CD4-positive, alpha-beta memory T cell (primary cell): ENCODE measurements around the gene USP17L10. TPM values are rescaled to one million over a fixed set of nuclear protein-coding genes. Genes with fewer than 3 reads are reported as not detected.
"Not testable (repeated sequence)": the region's sequence is repeated elsewhere in the genome, so short reads cannot be mapped to it uniquely, and the experiment has no call there.

ENCODE experiments used
- CTCF ChIA-PET: fragments of 350-600 bp; sonication (Branson Sonifier 250); formaldehyde crosslinking; loops from one replicate; lab custom pipeline; 2021; ENCODE audit warnings: inconsistent platforms; ENCODE audit not compliant: partially characterized antibody; lab: Charles Lee
- POLR2A ChIA-PET: fragments of 350-600 bp; sonication (Branson Sonifier 250); formaldehyde crosslinking; loops from one replicate; lab custom pipeline; 2021; ENCODE audit not compliant: partially characterized antibody; lab: Charles Lee
- DNase-seq, 5 donors: peaks; one replicate each; pipeline versions ENCODE4 v3.0.0 to v3.0.0-alpha.2; 2020 to 2022; ENCODE audit warnings: mixed read lengths in 1 of 5
- H3K27ac ChIP-seq: one replicate; pipeline ENCODE4 v1.7.0; 2013; ENCODE audit warnings: low read depth, low read length
- H3K27me3 ChIP-seq: 2 replicates; pipeline ENCODE4 v1.7.0; 2013; ENCODE audit warnings: mild to moderate bottlenecking, low read length, moderate library complexity; ENCODE audit not compliant: insufficient read depth
- H3K36me3 ChIP-seq: 2 replicates; pipeline ENCODE4 v1.7.0; 2013; ENCODE audit warnings: mild to moderate bottlenecking, low read length, moderate library complexity; ENCODE audit not compliant: insufficient read depth
- H3K4me1 ChIP-seq: 2 replicates; pipeline ENCODE4 v1.7.0; 2013; ENCODE audit warnings: mild to moderate bottlenecking, low read length, moderate library complexity; ENCODE audit not compliant: insufficient read depth
- H3K4me3 ChIP-seq, 2 donors: one replicate each; pipeline ENCODE4 v1.7.0; 2013; ENCODE audit warnings: low read length in 2 of 2, mild to moderate bottlenecking in 1 of 2
- H3K9me3 ChIP-seq, 2 donors: one replicate each; pipeline ENCODE4 v1.7.0; 2013; ENCODE audit warnings: low read length in 2 of 2, control low read depth in 1 of 2; ENCODE audit not compliant: control insufficient read depth in 1 of 2
- H3K27ac Mint-ChIP-seq, 7 donors: one replicate each; pipeline ENCODE4 v1.8.0; 2020 to 2021; ENCODE audit warnings: mixed read lengths in 7 of 7, mild to moderate bottlenecking in 6 of 7, inconsistent platforms in 3 of 7, moderate library complexity in 3 of 7
- H3K27me3 Mint-ChIP-seq, 2 donors: one replicate each; pipeline ENCODE4 v1.8.0; 2020 to 2021; ENCODE audit warnings: mixed read lengths in 2 of 2
- H3K36me3 Mint-ChIP-seq, 2 donors: one replicate each; pipeline ENCODE4 v1.8.0; 2020 to 2021; ENCODE audit warnings: mixed read lengths in 2 of 2, inconsistent platforms in 1 of 2, mild to moderate bottlenecking in 1 of 2
- H3K4me1 Mint-ChIP-seq, 4 donors: one replicate each; pipeline ENCODE4 v1.8.0; 2020 to 2021; ENCODE audit warnings: mixed read lengths in 4 of 4, mild to moderate bottlenecking in 1 of 4
- H3K4me3 Mint-ChIP-seq, 8 donors: one replicate each; pipeline ENCODE4 v1.8.0; 2020 to 2021; ENCODE audit warnings: mixed read lengths in 8 of 8, mild to moderate bottlenecking in 7 of 8, moderate library complexity in 6 of 8, inconsistent platforms in 3 of 8
- H3K9me3 Mint-ChIP-seq, 8 donors: one replicate each; pipeline ENCODE4 v1.8.0; 2020 to 2021; ENCODE audit warnings: mixed read lengths in 8 of 8, mild to moderate bottlenecking in 5 of 8, inconsistent platforms in 3 of 8, moderate library complexity in 1 of 8
- intact Hi-C: fragments of 100-400 bp; cut with micrococcal nuclease; formaldehyde crosslinking; loops from one replicate; pipeline ENCODE4 v1.15.1; 2023
- polyA plus RNA-seq, 2 donors: library from polyadenylated mRNA; unstranded; fragments of 300-500 nt; fragmentation: Illumina TruSeq; gene quantifications; one replicate each; pipeline ENCODE4 v1.2.3, GENCODE V29; 2021
- total RNA-seq, 2 experiments: library from RNA; stranded (reverse); gene quantifications; one replicate each; pipeline ENCODE4 v1.2.3, GENCODE V29; 2021

The USP17L10 gene
- total and polyA plus RNA-seq, 4 experiments from 2014 or later, result not detected

DNA sequence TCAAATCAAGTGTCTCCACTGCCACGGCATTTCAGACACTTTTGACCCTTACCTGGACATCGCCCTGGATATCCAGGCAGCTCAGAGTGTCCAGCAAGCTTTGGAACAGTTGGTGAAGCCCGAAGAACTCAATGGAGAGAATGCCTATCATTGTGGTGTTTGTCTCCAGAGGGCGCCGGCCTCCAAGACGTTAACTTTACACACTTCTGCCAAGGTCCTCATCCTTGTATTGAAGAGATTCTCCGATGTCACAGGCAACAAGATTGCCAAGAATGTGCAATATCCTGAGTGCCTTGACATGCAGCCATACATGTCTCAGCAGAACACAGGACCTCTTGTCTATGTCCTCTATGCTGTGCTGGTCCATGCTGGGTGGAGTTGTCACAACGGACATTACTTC is 19.8 kb downstream of the USP17L10 start:
- POLR2A ChIA-PET, H3K4me1 Mint-ChIP-seq, H3K27me3 ChIP-seq, H3K4me1 ChIP-seq, H3K9me3 ChIP-seq, H3K27me3 Mint-ChIP-seq, H3K27ac ChIP-seq, CTCF ChIA-PET, H3K4me3 Mint-ChIP-seq, H3K36me3 ChIP-seq, intact Hi-C loops, H3K36me3 Mint-ChIP-seq, H3K27ac Mint-ChIP-seq, H3K4me3 ChIP-seq, H3K9me3 Mint-ChIP-seq: not testable (repeated sequence)
- DNase-seq, result peak in 1 of 5 donors; percentile 19

DNA sequence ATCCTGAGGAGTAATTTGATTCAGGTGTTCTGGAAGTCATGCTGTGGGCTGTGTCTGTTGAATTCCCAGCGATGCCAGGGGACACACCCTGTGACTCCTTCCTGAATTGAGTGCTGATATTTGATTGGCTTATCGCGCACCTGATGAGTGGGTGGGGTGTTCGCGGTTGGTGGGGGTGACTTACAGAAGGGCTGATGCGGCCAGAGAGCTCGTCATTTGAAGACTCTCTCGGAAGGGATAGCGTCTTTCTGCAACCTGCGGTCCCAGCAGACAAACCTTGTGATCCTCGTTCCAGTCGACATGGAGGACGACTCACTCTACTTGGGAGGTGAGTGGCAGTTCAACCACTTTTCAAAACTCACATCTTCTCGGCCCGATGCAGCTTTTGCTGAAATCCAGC is 23.6 kb downstream of the USP17L10 start, which contains the start of gene USP17L15:
TSS of gene USP17L15 (plus strand) at position 301 of the 400 bp plus-strand sequence. CDS start at position 301, 0 bp downstream.
- H3K4me3 Mint-ChIP-seq, H3K36me3 ChIP-seq, H3K9me3 ChIP-seq, intact Hi-C loops, H3K27ac Mint-ChIP-seq, H3K9me3 Mint-ChIP-seq, H3K4me1 Mint-ChIP-seq, H3K27me3 ChIP-seq, POLR2A ChIA-PET, DNase-seq, H3K27me3 Mint-ChIP-seq, H3K27ac ChIP-seq, CTCF ChIA-PET, H3K4me1 ChIP-seq, H3K36me3 Mint-ChIP-seq, H3K4me3 ChIP-seq: not testable (repeated sequence)

DNA sequence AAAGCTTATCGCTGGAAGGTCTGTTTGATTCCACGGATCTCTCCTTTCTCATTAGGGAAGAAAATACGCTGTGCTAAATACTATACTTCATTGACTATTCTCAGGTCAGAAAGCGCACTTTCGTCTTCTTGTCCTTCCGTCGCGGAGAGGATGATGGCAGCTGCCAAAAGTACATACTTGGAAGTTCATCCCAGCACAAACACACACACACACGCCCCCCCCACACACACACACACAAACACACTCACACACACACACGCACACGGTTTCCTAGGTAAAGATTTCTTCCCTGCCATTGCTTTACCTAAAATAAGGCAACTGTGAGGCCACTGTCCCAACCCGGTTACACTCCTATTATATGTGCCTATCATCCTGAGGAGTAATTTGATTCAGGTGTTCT is 28.0 kb downstream of the USP17L10 start:
- H3K4me3 Mint-ChIP-seq, H3K4me3 ChIP-seq, intact Hi-C loops, H3K36me3 Mint-ChIP-seq, H3K27ac Mint-ChIP-seq, H3K9me3 ChIP-seq, H3K36me3 ChIP-seq, H3K4me1 Mint-ChIP-seq, POLR2A ChIA-PET, H3K9me3 Mint-ChIP-seq, H3K27me3 Mint-ChIP-seq, H3K27ac ChIP-seq, H3K27me3 ChIP-seq, CTCF ChIA-PET, H3K4me1 ChIP-seq: not testable (repeated sequence)
- peak in 1 of 5 donors; percentile 31 for DNase-seq

DNA sequence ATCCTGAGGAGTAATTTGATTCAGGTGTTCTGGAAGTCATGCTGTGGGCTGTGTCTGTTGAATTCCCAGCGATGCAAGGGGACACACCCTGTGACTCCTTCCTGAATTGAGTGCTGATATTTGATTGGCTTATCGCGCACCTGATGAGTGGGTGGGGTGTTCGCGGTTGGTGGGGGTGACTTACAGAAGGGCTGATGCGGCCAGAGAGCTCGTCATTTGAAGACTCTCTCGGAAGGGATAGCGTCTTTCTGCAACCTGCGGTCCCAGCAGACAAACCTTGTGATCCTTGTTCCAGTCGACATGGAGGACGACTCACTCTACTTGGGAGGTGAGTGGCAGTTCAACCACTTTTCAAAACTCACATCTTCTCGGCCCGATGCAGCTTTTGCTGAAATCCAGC is 33.1 kb downstream of the USP17L10 start, which contains the start of gene USP17L17:
TSS of gene USP17L17 (plus strand) at position 301 of the 400 bp plus-strand sequence. CDS start at position 301, 0 bp downstream.
- H3K27ac ChIP-seq, H3K27me3 ChIP-seq, H3K36me3 Mint-ChIP-seq, H3K9me3 Mint-ChIP-seq, H3K4me1 Mint-ChIP-seq, H3K27me3 Mint-ChIP-seq, H3K9me3 ChIP-seq, POLR2A ChIA-PET, H3K4me3 Mint-ChIP-seq, H3K27ac Mint-ChIP-seq, H3K4me3 ChIP-seq, H3K4me1 ChIP-seq, DNase-seq, H3K36me3 ChIP-seq, intact Hi-C loops, CTCF ChIA-PET: not testable (repeated sequence)

DNA sequence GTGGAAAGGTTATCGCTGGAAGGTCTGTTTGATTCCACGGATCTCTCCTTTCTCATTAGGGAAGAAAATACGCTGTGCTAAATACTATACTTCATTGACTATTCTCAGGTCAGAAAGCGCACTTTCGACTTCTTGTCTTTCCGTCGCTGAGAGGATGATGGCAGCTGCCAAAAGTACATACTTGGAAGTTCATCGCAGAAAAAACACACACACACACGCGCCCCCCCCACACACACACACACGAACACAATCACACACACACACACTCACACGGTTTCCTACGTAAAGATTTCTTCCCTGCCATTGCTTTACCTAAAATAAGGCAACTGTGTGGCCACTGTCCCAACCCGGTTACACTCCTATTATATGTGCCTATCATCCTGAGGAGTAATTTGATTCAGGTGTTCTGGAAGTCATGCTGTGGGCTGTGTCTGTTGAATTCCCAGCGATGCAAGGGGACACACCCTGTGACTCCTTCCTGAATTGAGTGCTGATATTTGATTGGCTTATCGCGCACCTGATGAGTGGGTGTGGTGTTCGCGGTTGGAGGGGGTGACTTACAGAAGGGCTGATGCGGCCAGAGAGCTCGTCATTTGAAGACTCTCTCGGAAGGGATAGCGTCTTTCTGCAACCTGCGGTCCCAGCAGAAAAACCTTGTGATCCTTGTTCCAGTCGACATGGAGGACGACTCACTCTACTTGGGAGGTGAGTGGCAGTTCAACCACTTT is 37.7 kb downstream of the USP17L10 start, which contains the start of gene USP17L18:
TSS of gene USP17L18 (plus strand) at position 678 of the 728 bp plus-strand sequence. CDS start at position 678, 0 bp downstream.
- H3K27me3 Mint-ChIP-seq, H3K4me3 ChIP-seq, H3K36me3 ChIP-seq, H3K4me1 Mint-ChIP-seq, H3K27ac ChIP-seq, H3K4me1 ChIP-seq, H3K9me3 Mint-ChIP-seq, H3K4me3 Mint-ChIP-seq, POLR2A ChIA-PET, H3K27me3 ChIP-seq, CTCF ChIA-PET, intact Hi-C loops, H3K9me3 ChIP-seq, H3K27ac Mint-ChIP-seq, H3K36me3 Mint-ChIP-seq: not testable (repeated sequence)
- peak in 1 of 5 donors; percentile 10 for DNase-seq

DNA sequence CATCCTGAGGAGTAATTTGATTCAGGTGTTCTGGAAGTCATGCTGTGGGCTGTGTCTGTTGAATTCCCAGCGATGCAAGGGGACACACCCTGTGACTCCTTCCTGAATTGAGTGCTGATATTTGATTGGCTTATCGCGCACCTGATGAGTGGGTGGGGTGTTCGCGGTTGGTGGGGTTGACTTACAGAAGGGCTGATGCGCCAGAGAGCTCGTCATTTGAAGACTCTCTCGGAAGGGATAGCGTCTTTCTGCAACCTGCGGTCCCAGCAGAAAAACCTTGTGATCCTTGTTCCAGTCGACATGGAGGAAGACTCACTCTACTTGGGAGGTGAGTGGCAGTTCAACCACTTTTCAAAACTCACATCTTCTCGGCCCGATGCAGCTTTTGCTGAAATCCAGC is 42.6 kb downstream of the USP17L10 start, which contains the start of gene USP17L19:
TSS of gene USP17L19 (plus strand) at position 301 of the 400 bp plus-strand sequence. CDS start at position 301, 0 bp downstream.
- H3K9me3 Mint-ChIP-seq, H3K36me3 Mint-ChIP-seq, H3K4me1 ChIP-seq, H3K27ac Mint-ChIP-seq, CTCF ChIA-PET, H3K4me3 Mint-ChIP-seq, H3K27ac ChIP-seq, H3K27me3 ChIP-seq, H3K36me3 ChIP-seq, DNase-seq, H3K4me1 Mint-ChIP-seq, H3K27me3 Mint-ChIP-seq, intact Hi-C loops, H3K4me3 ChIP-seq, POLR2A ChIA-PET, H3K9me3 ChIP-seq: not testable (repeated sequence)

DNA sequence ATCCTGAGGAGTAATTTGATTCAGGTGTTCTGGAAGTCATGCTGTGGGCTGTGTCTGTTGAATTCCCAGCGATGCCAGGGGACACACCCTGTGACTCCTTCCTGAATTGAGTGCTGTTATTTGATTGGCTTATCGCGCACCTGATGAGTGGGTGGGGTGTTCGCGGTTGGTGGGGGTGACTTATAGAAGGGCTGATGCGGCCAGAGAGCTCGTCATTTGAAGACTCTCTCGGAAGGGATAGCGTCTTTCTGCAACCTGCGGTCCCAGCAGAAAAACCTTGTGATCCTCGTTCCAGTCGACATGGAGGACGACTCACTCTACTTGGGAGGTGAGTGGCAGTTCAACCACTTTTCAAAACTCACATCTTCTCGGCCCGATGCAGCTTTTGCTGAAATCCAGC is 47.4 kb downstream of the USP17L10 start, which contains the start of gene USP17L20:
TSS of gene USP17L20 (plus strand) at position 301 of the 400 bp plus-strand sequence. CDS start at position 301, 0 bp downstream.
- H3K27ac Mint-ChIP-seq, H3K4me1 Mint-ChIP-seq, H3K27ac ChIP-seq, H3K4me3 ChIP-seq, H3K9me3 Mint-ChIP-seq, CTCF ChIA-PET, H3K9me3 ChIP-seq, H3K27me3 Mint-ChIP-seq, H3K36me3 Mint-ChIP-seq, DNase-seq, POLR2A ChIA-PET, H3K27me3 ChIP-seq, intact Hi-C loops, H3K4me1 ChIP-seq, H3K4me3 Mint-ChIP-seq, H3K36me3 ChIP-seq: not testable (repeated sequence)
